ENCODE measurements around the gene MED12L. TPM values are rescaled to one million over a fixed set of nuclear protein-coding genes. Genes with fewer than 3 reads are reported as not detected.

The MED12L gene
- total RNA-seq, 4 donors from 2014 or later = 0.51 to 12.7 (median 3.1) TPM

- Histone ChIP-seq H3K27ac (no peak overlapping the region), H3K4me1 (no peaks in the 10 kb centered on the region), H3K27me3 (no peaks in the 10 kb centered on the region), H3K4me3 (no peak overlapping the region), H3K9me3 (no peaks in the 10 kb centered on the region), H3K36me3 (no peaks in the 10 kb centered on the region)
- no peak for TF ChIP-seq CTCF (IDR thresholded peaks at IDR 0.05)
- TF ChIP-seq POLR2A (IDR thresholded peaks at IDR 0.05) = no peak
- intact Hi-C loops (cut with DNase I; ENCODE audit: low total_unique reads) = loop anchor here (10.0 kb wide), 1 partner anchor 469 kb away; no protein-coding TSS in a partner anchor
- DNase-seq = no peak
These were observed 360.0 kb downstream of the MED12L start for GRCh38 chr3:151445273-151446001.

- Histone ChIP-seq H3K27ac (no peak overlapping the region), H3K36me3 (no peaks in the 10 kb centered on the region), H3K9me3 (no peaks in the 10 kb centered on the region), H3K4me3 (no peak overlapping the region), H3K27me3 (no peaks in the 10 kb centered on the region), H3K4me1 (no peaks in the 10 kb centered on the region)
- TF ChIP-seq CTCF (IDR thresholded peaks at IDR 0.05) = no peak
- no peak for TF ChIP-seq POLR2A (IDR thresholded peaks at IDR 0.05)
- no peak for DNase-seq
- intact Hi-C loops (cut with DNase I; ENCODE audit: low total_unique reads) = loop anchor here (10.0 kb wide), 1 partner anchor 469 kb away; no protein-coding TSS in a partner anchor
These were observed 360.5 kb downstream of the MED12L start for GRCh38 chr3:151446002-151446340.

GRCh38 chr3:151452368-151452767 lies 366.9 kb downstream of the MED12L start:
- Histone ChIP-seq H3K4me1 (no peaks in the 10 kb centered on the region), H3K9me3 (no peaks in the 10 kb centered on the region), H3K36me3 (no peaks in the 10 kb centered on the region), H3K27me3 (no peaks in the 10 kb centered on the region), H3K4me3 (no peak overlapping the region), H3K27ac (no peak overlapping the region)
- DNase-seq = no peak
- intact Hi-C loops (cut with DNase I; ENCODE audit: low total_unique reads) = no loop called here
- TF ChIP-seq CTCF (IDR thresholded peaks at IDR 0.05) = no peak
- no peak for TF ChIP-seq POLR2A (IDR thresholded peaks at IDR 0.05)

- Histone ChIP-seq H3K4me3 (no peak overlapping the region), H3K27me3 (no peaks in the 10 kb centered on the region), H3K27ac (no peak overlapping the region), H3K36me3 (no peaks in the 10 kb centered on the region), H3K4me1 (no peaks in the 10 kb centered on the region), H3K9me3 (no peaks in the 10 kb centered on the region)
- TF ChIP-seq POLR2A (IDR thresholded peaks at IDR 0.05) = no peak
- no peak for TF ChIP-seq CTCF (IDR thresholded peaks at IDR 0.05)
- intact Hi-C loops (cut with DNase I; ENCODE audit: low total_unique reads) = no loop called here
- no peak for DNase-seq
These were observed 367.4 kb downstream of the MED12L start for GRCh38 chr3:151452841-151453240.

- TF ChIP-seq CTCF (IDR thresholded peaks at IDR 0.05) (no peak), POLR2A (IDR thresholded peaks at IDR 0.05) (no peak)
- Histone ChIP-seq H3K4me1 (no peaks in the 10 kb centered on the region), H3K36me3 (no peaks in the 10 kb centered on the region), H3K27me3 (no peaks in the 10 kb centered on the region), H3K27ac (no peak overlapping the region), H3K4me3 (no peak overlapping the region), H3K9me3 (no peaks in the 10 kb centered on the region)
- intact Hi-C loops (cut with DNase I; ENCODE audit: low total_unique reads) = no loop called here
- no peak for DNase-seq
These were observed 370.6 kb downstream of the MED12L start for GRCh38 chr3:151456065-151456464.
